Hematopoietic multipotent progenitor cell treated with erythropoietin and hydrocortisone succinate and interleukin-3 and kit ligand, for 8 days (in vitro differentiated cells): ENCODE results near the gene EFCAB6.

ENCODE experiments used
- DNase-seq: peaks from one replicate; pipeline ENCODE4 v3.0.0-alpha.2; 2015

Gene EFCAB6

GRCh38 chr22:43828725-43828997, 16.6 kb upstream of the EFCAB6 start:
- DNase-seq: no peak

DNA sequence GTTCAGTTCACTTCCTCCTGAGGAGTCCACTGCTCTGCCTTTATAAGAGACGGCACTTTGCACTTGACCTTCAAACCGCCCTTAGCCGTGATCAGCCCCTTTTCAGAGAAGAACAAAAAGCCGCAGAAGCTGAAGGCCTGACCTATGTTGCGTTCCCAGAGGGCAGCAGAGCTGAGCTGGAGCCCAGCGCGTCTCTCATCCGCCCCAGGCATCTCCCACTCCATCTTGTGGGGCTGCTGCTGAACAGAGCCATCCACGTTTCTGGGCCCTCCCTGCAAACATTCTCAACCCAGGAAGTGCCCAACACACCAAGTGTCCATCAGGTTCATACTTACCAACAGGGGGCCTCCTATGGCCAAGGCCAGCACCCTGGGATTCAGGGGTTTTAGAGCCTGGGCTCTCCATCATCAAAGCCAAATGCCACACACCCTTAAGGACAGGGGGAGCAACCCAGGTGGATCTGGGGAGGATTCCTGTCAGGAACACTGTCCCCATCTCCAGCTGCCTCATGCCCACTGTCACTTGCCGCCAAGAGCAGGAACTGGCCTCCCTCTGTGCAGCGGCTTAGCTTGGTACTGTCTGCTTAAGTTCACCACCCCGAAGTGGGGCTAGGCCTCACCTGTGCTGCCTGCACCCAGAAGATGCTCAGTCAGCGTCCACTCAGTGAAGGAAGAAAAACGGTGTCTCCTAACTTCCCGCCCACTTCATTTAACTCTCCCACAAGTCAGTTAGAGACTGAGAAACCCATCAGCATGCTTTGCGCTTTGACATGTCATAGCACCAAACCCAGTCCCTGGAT, 16.0 kb upstream of the EFCAB6 start:
- peak; percentile 3 for DNase-seq

DNA sequence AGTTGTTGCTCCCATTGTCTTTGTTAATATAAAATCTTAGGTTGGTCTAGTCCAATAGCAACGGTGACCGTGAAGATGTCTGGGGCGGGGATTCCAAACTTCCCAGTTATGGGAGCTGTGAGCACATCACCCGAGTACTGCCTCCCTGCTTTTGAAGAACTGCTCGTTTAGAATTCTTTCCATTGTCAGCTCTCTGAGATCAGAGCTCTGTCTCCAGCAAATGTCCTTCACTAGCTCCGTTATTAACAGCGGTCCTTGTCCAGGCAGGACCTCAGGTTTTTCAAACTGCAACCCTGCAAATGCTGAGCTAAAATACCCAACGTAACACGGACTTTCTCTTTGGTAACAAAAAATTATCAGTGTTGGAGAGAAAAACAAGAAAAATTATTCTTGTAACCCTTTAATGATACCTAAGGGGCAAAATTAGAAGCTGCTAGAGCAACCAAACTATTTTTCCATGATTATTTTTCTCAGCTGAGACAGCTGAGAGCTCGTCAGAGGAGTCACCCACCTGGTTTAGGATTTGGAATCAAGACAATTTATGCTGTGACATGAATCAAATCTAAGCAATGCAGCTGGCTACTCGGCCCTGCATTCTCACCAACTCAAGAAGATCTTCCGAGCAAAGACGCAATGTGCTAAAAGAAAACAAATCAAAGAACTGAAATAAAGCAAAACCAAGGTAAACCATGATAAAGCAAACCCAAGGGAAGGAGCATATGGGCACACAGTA, 15.1 kb upstream of the EFCAB6 start:
- no peak for DNase-seq

DNA sequence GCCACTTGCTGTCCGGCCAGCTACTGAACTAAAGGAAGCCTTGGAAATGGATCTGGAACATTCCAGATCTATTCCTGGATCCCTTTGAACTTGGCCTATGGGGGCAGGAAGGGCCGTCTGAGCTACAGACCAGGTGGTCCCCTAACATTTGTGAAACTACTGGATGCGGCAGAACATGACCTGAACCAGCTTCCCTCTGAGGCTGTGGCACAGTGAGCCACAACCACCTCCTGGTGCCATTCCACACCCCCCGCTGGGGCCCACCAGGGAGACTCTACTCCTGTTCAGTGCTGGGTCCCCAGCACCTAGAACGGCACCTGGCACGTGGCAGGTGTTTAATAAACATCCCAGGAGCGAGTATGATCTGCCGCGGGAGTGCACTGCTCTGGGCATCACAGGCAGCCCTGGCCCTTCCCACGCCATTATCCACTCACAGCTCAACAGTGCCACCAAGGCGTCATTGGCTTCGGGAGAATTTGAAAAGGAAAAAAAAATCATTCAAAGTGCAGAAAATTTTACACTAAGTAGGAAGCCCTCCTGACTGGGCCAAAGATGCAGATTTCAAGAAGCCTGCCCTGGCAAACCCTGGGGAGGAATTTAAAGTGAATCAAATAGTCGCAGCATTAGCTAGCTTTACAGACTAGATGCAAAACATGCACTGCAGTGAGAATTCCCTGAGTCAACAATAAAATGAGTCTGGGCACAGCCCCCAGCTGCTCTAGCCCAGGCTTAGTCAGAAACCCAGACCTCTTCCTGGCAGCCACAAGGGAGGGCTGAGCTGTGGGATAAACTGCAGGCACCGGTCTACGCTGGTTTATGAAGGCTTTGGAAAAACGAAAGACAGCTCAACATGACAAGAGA, 14.3 kb upstream of the EFCAB6 start:
- DNase-seq: no peak

- DNase-seq: no peak
Observed at GRCh38 chr22:43825651-43826050, 13.5 kb upstream of the EFCAB6 start.

GRCh38 chr22:43824724-43825420, 12.8 kb upstream of the EFCAB6 start:
- DNase-seq: no peak

DNA sequence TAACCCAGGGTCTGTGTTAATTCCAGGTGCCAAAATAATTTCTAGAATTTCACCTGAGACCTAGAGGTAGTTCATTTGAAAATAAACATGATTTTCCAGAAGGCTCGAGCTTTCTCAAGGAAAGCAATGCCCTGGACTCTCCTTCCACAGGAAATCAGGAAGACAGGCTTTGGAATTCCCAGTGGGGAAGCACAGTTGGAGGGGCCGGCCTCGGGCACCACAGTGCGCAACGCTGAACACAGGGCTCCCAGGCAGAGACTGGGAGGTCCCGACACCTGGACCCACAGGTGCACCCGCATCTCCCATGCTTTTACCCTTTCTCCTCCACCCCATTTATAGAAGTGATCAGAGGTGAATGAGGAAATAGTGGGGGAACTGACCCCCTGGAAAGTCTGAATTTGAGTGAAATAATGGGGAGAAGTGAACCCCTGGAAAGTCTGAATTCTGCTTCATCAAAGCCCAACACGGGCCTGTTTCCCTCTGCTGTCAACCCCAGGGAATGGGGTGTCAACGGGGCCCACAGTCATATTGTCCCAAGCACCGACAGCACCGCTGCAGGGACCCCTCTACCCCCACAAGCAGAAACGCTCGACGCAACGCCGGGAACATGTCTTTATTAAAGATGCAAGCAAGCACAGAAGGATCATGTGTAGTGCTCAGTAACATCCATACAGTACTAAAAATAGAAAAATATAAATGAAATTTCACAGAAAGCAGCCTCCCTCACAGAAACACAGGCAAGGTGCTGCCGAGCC, 12.0 kb upstream of the EFCAB6 start:
- no peak for DNase-seq

DNA sequence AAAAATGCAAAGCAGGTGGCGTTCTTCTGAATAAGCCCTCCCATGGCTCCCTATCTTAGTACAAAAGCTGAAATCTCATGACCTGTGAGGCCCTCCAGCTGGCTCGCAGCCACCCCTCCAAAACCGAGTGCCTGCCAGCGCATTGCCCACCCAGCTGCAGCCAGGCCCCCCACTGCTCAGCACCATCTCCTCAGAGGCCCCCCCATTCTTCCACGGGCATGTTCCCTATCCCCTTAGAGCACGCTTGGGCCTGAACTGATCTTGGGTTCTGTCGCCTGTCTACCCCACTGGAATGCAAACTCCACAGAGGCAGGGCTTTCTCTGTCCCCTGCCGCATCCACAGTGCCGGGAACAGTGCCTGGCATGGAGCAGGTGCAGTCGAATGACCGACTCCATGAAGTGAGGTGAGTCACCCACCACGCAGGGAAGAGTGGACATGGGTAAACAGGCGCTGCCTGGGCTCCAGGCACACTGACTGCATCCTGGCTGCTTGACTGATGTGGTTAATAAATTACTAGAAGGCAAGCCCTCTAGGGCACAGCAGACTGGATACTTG, 11.3 kb upstream of the EFCAB6 start:
- DNase-seq: no peak

GRCh38 chr22:43821606-43822425, 9.7 kb upstream of the EFCAB6 start:
- DNase-seq: no peak

DNA sequence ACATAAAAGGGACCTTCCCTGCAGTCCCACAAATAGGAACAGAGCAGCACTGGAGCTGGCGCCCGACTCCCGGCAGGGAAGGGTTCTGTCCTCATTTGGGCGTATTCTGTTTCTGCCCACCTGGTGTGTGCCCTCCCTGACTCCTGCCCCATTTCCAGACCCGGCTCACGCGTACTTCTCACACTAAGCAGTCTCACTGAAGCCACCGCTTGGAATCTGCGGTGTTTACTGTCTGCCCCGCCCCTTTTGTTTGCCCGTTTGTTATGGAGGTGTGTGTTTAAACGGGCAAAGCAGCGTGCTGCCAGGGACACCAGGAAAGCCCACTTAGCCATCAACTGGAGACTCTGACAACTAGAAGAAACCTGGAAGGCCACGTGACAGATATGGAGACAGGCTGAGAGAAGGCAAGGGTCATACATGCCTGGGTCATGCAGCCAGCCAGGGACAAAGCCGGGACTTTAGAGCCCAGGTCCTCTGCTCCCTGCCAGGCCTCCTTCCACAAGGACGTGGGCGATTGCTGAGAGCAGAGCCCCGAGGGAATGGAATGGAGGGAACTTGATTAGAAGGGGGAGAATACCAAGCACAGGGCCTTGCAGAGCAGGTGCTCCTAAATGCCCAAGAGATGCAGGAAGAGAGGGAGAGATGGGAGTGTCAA, 8.7 kb upstream of the EFCAB6 start:
- DNase-seq: no peak

DNA sequence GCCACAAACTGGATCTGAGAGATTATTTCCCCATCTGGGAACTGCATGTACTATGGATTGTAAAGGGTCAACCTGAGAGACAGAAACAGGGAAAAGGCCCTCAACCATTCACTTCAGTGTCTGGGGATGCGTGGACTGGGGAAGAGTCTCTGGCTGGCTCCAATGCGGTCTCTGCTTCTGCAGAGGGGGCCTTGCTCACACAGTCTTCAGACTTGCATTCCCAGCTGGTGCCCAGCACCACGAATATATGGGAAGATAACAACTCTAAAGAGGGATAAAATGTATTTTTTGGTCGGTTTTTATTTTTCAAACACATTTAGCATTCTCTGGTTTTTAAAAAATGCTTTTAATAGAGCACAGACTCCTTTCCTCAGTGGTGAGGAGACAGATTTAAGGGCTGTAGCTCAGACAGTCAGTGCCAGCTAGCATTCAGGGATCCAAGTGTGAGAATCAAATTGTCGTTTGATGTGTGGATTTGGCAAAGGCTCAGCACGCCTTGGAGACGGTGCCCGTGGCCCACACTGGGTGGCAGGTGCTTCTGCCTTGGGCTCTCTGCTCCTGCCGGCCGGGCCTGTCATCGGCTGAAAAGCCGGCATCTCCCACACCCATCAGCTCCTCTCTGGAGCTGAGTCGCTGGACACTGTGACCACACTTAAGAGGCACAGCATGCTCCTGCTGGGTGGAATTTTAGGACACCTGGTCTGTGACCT, 8.0 kb upstream of the EFCAB6 start:
- DNase-seq: no peak

GRCh38 chr22:43819421-43819921, 7.4 kb upstream of the EFCAB6 start:
- no peak for DNase-seq

DNA sequence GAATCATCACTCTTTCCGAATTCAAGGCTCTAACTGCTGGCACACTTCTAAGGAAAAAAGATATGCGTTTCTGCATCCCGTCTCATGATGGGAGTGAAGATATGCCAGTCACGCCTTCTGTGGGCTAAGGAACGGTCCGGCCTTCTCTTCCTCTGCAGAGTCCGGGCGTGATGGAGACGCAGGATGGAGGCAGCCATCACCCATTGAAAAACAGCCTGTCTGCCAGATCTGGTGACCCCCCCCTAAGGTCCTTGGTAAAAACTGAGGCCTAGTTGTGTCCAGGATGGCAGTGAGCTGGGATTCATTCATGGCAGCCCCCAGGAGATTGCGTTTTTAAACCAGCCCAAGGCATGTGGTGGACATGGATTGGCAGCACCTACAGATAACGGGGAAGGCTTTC, 6.9 kb upstream of the EFCAB6 start:
- no peak for DNase-seq

GRCh38 chr22:43817402-43817801, 5.3 kb upstream of the EFCAB6 start:
- DNase-seq: no peak

GRCh38 chr22:43814264-43814663, 2.2 kb upstream of the EFCAB6 start:
- DNase-seq: no peak

DNA sequence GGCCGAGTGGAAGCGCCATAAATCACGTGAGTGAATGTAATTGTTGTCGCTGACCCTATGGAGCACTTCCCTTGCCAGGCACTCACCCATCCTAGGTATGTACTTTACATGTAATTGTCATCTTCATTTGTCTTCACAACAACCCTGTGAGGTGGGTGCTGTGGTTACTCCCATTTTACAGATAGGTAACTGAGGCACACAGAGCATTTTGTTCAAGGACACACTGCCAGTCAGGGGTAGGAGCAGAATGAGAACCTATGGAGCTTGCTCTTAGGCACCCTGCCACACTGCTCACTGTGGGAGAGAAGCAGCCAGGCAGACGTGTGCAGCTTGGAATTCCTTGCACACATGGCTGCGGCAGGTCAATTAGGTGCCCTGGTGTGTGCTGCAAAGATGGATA, 785 bp upstream of the EFCAB6 start:
- DNase-seq: peak; percentile 20

- DNase-seq: peak; percentile 57
Observed at GRCh38 chr22:43811777-43812148, 342 bp downstream of the EFCAB6 start.

DNA sequence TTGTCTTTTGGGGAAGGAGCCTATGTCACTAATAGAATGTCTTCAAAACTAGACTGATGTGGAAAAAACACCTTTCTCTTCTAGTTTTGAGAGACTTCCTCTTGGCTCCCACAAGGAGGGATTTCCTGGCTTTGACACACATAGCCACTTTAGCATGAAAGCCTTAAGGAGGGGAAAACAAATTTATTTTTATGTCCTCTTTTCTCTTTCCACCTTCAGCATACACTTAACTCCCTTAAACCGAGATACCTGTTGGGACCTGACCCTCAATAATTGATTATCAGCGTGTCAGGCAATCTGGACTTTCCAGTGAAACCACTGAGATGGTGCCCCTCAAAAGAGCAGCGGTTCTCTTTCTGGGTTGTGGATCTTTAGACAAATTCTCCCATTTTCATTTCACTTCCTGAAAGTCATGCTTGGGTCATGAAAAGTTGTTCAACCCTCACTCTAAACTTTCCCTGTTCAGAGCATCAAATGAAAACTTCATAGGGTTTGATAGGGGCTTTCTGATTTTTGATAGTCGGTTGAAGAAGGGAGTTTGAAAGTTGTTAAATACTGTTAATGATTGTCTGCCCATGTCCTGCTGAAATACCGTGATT, 9.1 kb downstream of the EFCAB6 start:
- DNase-seq: no peak

- no peak for DNase-seq
Observed at GRCh38 chr22:43800970-43801369, 11.1 kb downstream of the EFCAB6 start.
